Activated T-cell treated with anti-CD3 and anti-CD28 coated beads for 4 hours (primary cell): ENCODE data around the gene OR52A5.
"Not testable (repeated sequence)": the region's sequence is repeated elsewhere in the genome, so short reads cannot be mapped to it uniquely, and the experiment has no call there.

ENCODE experiments used
- DNase-seq: peaks from one replicate; pipeline ENCODE4 v3.0.0-alpha.2; 2020

The OR52A5 gene

GRCh38 chr11:5137996-5138395 lies at the start of gene OR52A5:
OR52A5 (minus strand) TSS chr11:5138356; CDS start chr11:5132642, 5,714 bp downstream.
- no peak for DNase-seq

GRCh38 chr11:5178046-5178837 lies 40.1 kb upstream of the OR52A5 start:
- no peak for DNase-seq

DNA sequence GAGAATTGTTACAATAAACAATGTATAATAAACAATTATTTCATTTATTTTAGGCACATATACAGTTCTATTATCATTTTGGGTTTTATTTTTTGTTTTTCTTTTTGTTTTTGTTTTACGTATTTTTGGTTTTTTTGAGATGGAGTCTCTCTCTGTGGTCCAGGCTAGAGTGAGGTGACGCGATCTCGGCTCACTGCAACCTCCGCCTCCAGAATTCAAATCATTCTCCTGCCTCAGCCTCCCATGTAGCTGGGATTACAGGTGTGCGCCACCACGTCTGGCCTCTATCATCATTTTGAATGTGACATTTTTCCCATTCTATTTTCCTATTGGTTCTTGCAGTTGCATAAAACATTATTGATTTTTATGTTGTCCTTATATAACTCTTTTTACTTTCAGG lies 36.8 kb upstream of the OR52A5 start:
- DNase-seq = no peak

DNA sequence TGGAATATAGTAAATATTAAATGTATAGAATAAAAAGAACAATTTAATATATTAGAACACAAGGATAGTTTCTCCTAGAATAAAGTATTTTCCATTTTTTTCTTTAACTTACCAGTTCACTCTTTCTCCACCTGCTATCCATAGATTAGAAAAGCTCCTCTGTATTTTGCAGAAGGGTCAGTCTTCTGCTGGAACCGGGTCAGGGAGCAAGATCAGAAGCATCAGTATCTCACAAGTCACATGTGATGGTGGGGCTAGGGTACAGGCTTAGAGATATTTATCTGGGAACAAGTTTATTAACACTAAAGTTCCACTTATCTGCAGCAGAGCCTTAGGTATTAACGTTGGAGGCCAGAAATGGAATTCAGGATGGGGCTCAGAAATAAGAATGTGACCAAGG lies 33.7 kb upstream of the OR52A5 start:
- no peak for DNase-seq

GRCh38 chr11:5165898-5166297 lies 27.7 kb upstream of the OR52A5 start:
- DNase-seq = not testable (repeated sequence)

DNA sequence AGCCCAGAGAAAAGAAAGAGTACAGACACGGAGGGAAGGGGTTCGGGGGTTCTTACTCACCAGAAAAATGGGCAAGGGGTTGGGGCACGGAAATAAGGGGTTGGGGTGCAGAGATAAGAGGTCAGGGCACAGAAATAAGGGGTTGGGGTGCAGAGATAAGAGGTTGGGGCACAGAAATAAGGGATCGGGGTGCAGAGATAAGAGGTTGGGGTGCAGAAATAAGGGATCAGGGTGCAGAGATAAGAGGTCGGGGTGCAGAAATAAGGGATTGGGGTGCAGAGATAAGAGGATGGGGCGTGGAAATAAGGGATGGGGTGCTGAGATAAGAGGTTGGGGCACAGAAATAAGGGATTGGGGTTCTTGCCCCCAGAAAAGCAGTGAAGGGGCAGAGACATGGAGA lies 26.7 kb upstream of the OR52A5 start:
- DNase-seq = not testable (repeated sequence)

GRCh38 chr11:5161045-5161444 lies 22.9 kb upstream of the OR52A5 start:
- not testable (repeated sequence) for DNase-seq

- not testable (repeated sequence) for DNase-seq
These were observed 22.1 kb upstream of the OR52A5 start for GRCh38 chr11:5160217-5160616.

- no peak for DNase-seq
These were observed 21.6 kb upstream of the OR52A5 start for GRCh38 chr11:5159806-5160205.

- DNase-seq = no peak
These were observed 16.5 kb upstream of the OR52A5 start, which contains the start of gene OR52A1 for GRCh38 chr11:5154657-5155056. OR52A1 (minus strand) TSS chr11:5154757; CDS start chr11:5152369, 2,388 bp downstream.

GRCh38 chr11:5153574-5154431 lies 15.6 kb upstream of the OR52A5 start:
- DNase-seq = no peak

- DNase-seq = no peak
These were observed 13.6 kb upstream of the OR52A5 start for GRCh38 chr11:5151713-5152153.

- DNase-seq = not testable (repeated sequence)
These were observed 6.0 kb upstream of the OR52A5 start for GRCh38 chr11:5144206-5144605.

DNA sequence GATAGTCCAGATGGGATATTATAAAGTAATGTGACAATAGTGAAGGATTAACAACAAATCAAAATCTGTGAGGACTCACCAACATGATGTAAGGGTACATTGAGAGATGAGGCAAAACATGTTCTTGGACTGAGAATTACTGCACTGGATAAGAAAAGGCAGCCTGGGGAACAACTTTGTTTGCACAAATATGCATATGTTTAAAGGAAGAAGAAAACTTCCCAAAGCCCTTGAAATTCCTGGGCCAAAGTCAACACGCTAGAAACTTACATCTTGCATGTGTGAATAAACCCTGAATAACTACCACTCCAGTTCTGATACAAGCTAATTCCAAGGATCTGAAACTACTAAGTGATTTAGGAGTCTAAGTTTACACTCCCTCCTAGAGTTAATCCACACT lies 1.1 kb downstream of the OR52A5 start:
- no peak for DNase-seq

- no peak for DNase-seq
These were observed 1.9 kb downstream of the OR52A5 start for GRCh38 chr11:5136261-5136660.

DNA sequence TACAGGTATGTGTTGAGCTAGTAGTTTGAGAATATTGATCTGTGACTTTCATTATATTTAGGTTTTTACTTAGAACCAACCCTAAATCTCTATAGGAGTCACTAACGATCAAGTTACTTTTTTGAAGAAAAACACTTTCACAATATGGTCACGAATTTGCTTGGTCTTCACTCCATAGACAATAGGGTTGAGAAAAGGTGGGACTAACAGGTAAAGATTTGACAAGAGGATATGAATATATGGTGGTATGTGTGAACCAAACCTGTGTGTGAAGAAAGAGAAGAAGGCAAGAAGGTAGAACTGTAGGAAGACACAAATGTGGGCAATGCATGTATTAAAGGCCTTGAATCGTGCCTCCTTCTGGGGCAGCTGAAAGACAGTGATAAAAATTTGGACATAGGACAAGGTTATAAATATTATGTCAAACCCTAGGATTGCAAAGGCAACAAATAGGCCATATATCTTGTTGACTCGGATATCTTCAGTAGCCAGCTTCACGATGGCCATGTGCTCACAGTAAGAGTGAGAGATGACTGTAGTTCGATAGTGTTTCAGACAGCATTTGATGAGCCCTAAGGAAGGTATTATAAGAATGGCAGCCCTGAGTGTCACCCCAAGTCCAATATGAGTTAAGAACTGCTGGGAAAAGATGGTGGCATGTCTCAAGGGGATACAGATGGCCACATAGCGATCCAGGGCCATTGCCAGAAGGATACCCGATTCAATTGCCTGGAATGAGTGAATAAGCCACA lies 6.4 kb downstream of the OR52A5 start:
- no peak for DNase-seq

- DNase-seq = no peak
These were observed 8.7 kb downstream of the OR52A5 start for GRCh38 chr11:5129457-5129877.

DNA sequence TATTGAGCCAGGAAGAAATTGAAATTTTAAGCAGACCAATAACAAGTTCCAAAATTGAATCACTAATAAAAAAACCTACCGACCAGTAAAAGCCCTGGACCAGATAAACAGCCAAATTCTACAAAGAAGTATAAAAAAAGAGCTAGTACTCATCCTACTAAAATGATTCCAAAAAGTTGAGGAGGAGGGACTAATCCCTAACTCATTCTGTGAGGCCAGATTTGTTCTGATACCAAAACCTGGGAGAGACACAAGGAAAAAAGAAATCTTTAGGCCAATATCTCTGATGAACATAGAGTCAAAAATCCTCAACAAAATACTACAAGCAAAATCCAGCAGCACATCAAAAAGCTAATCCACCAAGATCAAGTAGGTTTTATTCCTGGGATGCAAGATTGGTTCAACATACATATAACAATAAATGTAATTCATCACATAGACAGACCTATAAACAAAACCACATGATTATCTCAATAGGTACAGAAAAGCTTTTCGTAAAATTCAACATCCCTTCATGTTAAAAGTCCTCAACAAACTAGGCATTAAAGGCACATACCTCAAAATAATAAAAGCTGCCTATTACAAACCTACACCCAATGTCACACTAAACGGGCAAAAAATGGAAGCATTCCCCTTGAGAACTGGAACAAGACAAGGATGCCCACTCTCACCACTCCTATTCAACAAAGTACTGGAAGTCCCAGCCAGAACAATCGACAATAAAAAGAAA lies 13.1 kb downstream of the OR52A5 start:
- no peak for DNase-seq

- DNase-seq = peak; percentile 18
These were observed 14.2 kb downstream of the OR52A5 start for GRCh38 chr11:5123802-5124521.

DNA sequence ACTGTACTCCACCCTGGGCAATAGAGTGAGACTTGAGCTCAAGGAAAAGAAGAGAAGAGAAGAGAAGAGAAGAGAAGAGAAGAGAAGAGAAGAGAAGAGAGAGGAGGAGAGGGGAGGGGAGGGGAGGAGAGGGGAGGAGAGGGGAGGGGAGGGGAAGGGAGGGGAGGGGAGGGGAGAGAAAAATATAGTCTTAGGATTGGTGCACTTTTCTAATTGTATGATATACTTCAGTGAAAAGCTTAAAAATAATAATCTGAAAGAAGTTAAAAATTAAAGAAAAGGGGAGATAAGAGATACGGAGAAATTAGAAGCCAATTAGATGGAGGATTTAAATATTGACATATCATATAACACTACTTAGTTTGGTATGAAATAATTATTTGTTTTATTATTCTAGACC lies 19.3 kb downstream of the OR52A5 start:
- DNase-seq = no peak

GRCh38 chr11:5117588-5117987 lies 20.6 kb downstream of the OR52A5 start:
- DNase-seq = no peak

DNA sequence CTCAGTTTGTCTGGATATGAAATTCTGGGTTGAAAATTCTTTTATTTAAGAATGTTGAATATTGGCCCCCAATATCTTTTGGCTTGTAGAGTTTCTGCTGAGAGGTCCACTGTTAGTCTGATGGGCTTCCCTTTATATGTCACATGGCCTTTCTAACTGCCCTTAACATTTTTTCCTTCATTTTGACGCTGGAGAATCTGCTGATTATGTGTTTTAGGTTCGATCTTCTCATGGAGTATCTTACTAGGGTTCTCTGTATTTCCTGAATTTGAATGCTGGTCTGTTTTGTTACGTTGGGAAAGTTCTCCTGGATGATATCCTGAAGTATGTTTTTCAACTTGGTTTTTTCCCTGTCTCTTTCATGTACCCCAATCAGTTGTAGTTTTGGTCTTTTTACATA lies 22.8 kb downstream of the OR52A5 start:
- DNase-seq = no peak
